ENCODE results near the gene CHCHD10. TPM values are rescaled to one million over a fixed set of nuclear protein-coding genes. Genes with fewer than 3 reads are reported as not detected.

CHCHD10 gene
- total RNA-seq, 8 experiments from 2014 or later: 35.7 to 201 (median 54.1) TPM

- no peak overlapping the region for H3K4me3 ChIP-seq
- no peak overlapping the region for H3K27ac ChIP-seq
- WGBS, 10 experiments: 67 to 100% (median 80%) methylated on average over 1 to 2 of the region's 15 CpGs; no CpG with 5 or more reads in 7 of the 10 experiments
- peaks cover 15 to 21% of the 10 kb centered on the region in 2 donors for H3K4me1 ChIP-seq (replicated peaks in 1 of 2)
- ATAC-seq (replicated peaks in 6 of 8): no peak
- in situ Hi-C loops (cut with MboI; ENCODE audit: low pct_unique_long_range_greater_than_20kb in 2 of 9, low sequenced_read_pairs in 9 of 9, unreplicated experiment in 9 of 9): no loop called here
These were observed 15.7 kb upstream of the CHCHD10 start for GRCh38 chr22:23783265-23784150.

DNA sequence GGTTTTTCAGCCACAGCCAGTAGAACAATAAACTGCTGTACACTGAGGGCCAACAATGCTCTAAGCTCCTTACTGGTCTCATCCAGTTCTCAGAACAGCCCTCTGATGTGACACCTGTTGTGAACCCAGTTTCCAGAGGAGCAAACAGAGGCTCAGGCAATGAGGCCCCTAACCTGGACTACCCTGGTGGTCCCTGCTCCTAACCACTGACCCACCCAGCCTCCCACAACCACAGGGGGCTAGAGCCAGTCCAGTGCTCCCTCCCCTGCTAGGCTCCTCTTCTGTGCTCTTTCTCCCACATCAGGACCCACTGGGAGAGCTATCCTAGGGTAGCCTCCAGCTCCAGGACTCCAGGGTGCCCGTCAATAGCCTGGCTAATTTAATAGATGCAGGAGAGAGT, 14.9 kb upstream of the CHCHD10 start:
- Histone ChIP-seq H3K4me1 (replicated peaks in 1 of 2) (peaks cover 8 to 15% of the 10 kb centered on the region in 2 donors), H3K4me3 (no peak overlapping the region), H3K27ac (no peak overlapping the region)
- ATAC-seq (replicated peaks in 6 of 8): no peak
- WGBS, 10 experiments: no CpG with 5 or more reads among the region's 1 CpG
- in situ Hi-C loops (cut with MboI; ENCODE audit: low pct_unique_long_range_greater_than_20kb in 2 of 9, low sequenced_read_pairs in 9 of 9, unreplicated experiment in 9 of 9): no loop called here

DNA sequence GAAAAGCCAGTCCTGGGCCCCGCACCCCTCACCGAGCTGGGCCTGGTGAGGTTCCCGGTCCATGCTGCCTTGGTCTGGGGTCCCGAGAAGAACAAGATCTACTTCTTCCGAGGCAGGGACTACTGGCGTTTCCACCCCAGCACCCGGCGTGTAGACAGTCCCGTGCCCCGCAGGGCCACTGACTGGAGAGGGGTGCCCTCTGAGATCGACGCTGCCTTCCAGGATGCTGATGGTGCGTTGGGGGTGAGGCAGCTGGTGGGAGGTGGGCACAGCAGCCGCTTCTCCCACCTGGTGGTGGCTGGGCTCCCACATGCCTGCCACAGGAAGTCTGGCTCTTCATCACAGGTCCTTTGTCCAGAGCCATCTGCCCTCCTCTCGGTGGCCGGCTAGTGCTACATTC, 14.5 kb upstream of the CHCHD10 start:
- H3K4me3 ChIP-seq: no peak overlapping the region
- H3K27ac ChIP-seq: no peak overlapping the region
- in situ Hi-C loops (cut with MboI; ENCODE audit: low pct_unique_long_range_greater_than_20kb in 2 of 9, low sequenced_read_pairs in 9 of 9, unreplicated experiment in 9 of 9): no loop called here
- no peak for ATAC-seq (replicated peaks in 6 of 8)
- 93 to 100% (median 100%) methylated on average over 1 to 3 of the region's 16 CpGs; no CpG with 5 or more reads in 7 of the 10 experiments for whole genome bisulfite sequencing, 10 experiments
- H3K4me1 ChIP-seq (replicated peaks in 1 of 2): peaks cover 8 to 15% of the 10 kb centered on the region in 2 donors

DNA sequence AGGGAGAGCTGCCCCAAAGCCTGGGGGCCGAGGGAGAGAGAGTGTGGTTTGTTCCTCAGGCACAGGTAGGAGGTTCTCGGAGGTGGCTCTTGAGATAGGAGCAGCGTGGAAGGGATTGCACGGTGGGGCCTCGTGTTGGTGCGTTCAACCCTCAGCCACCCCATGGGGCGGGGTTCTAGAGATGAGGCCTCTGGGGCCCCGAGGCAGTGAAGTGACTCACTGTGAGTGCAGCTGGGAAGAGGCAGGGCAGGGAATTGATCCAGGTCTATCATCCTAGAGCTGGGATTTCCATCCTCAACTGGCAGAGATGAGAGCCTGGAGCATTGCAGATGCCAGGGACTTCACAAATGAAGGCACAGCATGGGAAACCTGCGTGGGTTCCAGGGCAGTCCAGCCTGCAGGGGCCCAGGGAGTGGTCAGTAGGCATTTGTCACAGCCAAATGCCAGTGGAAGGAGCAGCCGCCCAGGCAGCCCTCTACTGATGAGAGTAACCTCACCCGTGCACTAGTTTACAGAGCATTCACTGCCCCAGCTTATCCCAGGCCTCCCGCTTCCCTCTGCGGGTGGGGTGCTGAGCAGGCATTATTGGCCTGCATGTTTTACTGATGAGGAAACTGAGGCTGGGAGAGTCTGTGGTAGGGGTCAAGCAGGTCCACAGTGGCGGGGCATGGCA, 13.9 kb upstream of the CHCHD10 start:
- in situ Hi-C loops (cut with MboI; ENCODE audit: low pct_unique_long_range_greater_than_20kb in 2 of 9, low sequenced_read_pairs in 9 of 9, unreplicated experiment in 9 of 9): no loop called here
- 0 to 92% (median 20%) methylated on average over 1 to 7 of the region's 14 CpGs; no CpG with 5 or more reads in 3 of the 10 experiments for WGBS, 10 experiments
- no peak overlapping the region for H3K4me3 ChIP-seq
- ATAC-seq (replicated peaks in 6 of 8): peak; percentile 21 to 97 (median 42)
- peaks cover 8 to 15% of the 10 kb centered on the region in 2 donors for H3K4me1 ChIP-seq (replicated peaks in 1 of 2)
- H3K27ac ChIP-seq: no peak overlapping the region

DNA sequence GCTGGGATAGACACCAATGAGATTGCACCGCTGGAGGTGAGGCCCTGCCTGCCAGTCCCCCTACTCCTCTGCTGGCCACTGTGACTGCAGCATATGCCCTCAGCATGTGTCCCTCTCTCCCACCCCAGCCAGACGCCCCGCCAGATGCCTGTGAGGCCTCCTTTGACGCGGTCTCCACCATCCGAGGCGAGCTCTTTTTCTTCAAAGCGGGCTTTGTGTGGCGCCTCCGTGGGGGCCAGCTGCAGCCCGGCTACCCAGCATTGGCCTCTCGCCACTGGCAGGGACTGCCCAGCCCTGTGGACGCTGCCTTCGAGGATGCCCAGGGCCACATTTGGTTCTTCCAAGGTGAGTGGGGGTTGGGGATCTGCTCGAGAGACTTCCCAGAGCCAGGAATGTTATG, 13.3 kb upstream of the CHCHD10 start:
- no peak overlapping the region for H3K27ac ChIP-seq
- peak in 5 of 8 experiments; percentile 21 to 53 (median 33) for ATAC-seq (replicated peaks in 6 of 8)
- 71 to 86% methylated on average over 3 to 10 of the region's 15 CpGs; no CpG with 5 or more reads in 8 of the 10 experiments for WGBS, 10 experiments
- no peak overlapping the region for H3K4me3 ChIP-seq
- peaks cover 4 to 10% of the 10 kb centered on the region in 2 donors for H3K4me1 ChIP-seq (replicated peaks in 1 of 2)
- in situ Hi-C loops (cut with MboI; ENCODE audit: low pct_unique_long_range_greater_than_20kb in 2 of 9, low sequenced_read_pairs in 9 of 9, unreplicated experiment in 9 of 9): no loop called here

GRCh38 chr22:23780146-23780748, 12.5 kb upstream of the CHCHD10 start:
- in situ Hi-C loops (cut with MboI; ENCODE audit: low pct_unique_long_range_greater_than_20kb in 2 of 9, low sequenced_read_pairs in 9 of 9, unreplicated experiment in 9 of 9): no loop called here

DNA sequence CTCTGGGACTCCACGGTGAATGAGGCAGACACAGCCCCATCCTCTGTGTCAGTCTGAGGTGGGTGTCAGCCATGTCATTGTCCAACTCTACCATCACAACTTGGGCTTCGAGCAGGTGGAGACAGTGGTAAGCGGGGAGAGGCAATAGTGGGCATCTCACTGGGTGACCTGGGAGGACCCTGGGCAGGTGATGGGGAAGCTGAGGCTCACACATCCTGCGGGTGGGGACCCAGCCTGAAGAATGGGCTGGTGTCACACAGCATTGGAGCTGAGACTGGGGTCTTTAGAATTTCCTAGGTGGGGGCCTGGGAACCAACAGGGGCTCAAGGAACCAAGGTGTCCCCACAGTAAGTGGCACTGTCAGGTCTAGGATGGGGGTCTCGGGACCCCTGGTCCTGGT, 12.0 kb upstream of the CHCHD10 start:
- H3K27ac ChIP-seq: no peak overlapping the region
- 67 to 100% (median 76%) methylated on average over 1 to 3 of the region's 5 CpGs; no CpG with 5 or more reads in 7 of the 10 experiments for WGBS, 10 experiments
- ATAC-seq (replicated peaks in 6 of 8): no peak
- H3K4me1 ChIP-seq (replicated peaks in 1 of 2): peaks cover 4 to 10% of the 10 kb centered on the region in 2 donors
- in situ Hi-C loops (cut with MboI; ENCODE audit: low pct_unique_long_range_greater_than_20kb in 2 of 9, low sequenced_read_pairs in 9 of 9, unreplicated experiment in 9 of 9): no loop called here
- H3K4me3 ChIP-seq: no peak overlapping the region

More at GRCh38 chr22:23780146-23780748, 12.5 kb upstream of the CHCHD10 start:
- H3K4me1 ChIP-seq (replicated peaks in 1 of 2): peaks cover 4 to 10% of the 10 kb centered on the region in 2 donors
- no peak for ATAC-seq (replicated peaks in 6 of 8)
- H3K4me3 ChIP-seq: no peak overlapping the region
- H3K27ac ChIP-seq: no peak overlapping the region
- 90 to 100% (median 92%) methylated on average over 2 to 4 of the region's 20 CpGs; no CpG with 5 or more reads in 7 of the 10 experiments for WGBS, 10 experiments

DNA sequence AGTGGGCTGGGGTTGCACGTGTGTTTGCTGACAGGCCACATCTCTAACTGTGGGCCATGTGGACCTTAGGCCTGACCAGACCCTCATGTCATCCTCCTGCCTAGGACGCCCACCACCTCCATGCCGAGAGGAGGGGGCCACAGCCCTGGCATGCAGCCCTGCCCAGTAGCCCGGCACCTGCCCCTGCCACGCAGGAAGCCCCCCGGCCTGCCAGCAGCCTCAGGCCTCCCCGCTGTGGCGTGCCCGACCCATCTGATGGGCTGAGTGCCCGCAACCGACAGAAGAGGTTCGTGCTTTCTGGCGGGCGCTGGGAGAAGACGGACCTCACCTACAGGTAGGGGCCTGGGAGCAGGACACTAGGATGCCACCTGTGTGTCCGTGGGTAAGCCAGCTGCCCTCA, 11.3 kb upstream of the CHCHD10 start:
- ATAC-seq (replicated peaks in 6 of 8): no peak
- WGBS, 10 experiments: 74 to 100% (median 88%) methylated on average over 2 to 5 of the region's 16 CpGs; no CpG with 5 or more reads in 7 of the 10 experiments
- in situ Hi-C loops (cut with MboI; ENCODE audit: low pct_unique_long_range_greater_than_20kb in 2 of 9, low sequenced_read_pairs in 9 of 9, unreplicated experiment in 9 of 9): no loop called here
- H3K4me1 ChIP-seq (replicated peaks in 1 of 2): peaks cover 4 to 10% of the 10 kb centered on the region in 2 donors
- H3K27ac ChIP-seq: no peak overlapping the region
- no peak overlapping the region for H3K4me3 ChIP-seq

- Histone ChIP-seq H3K4me1 (replicated peaks in 1 of 2) (peaks cover 4 to 12% of the 10 kb centered on the region in 2 donors), H3K4me3 (no peak overlapping the region), H3K27ac (no peak overlapping the region)
- in situ Hi-C loops (cut with MboI; ENCODE audit: low pct_unique_long_range_greater_than_20kb in 2 of 9, low sequenced_read_pairs in 9 of 9, unreplicated experiment in 9 of 9): no loop called here
- ATAC-seq (replicated peaks in 6 of 8): no peak
- 80 to 100% (median 92%) methylated on average over 1 to 2 of the region's 3 CpGs; no CpG with 5 or more reads in 7 of the 10 experiments for WGBS, 10 experiments
These were observed 10.8 kb upstream of the CHCHD10 start for GRCh38 chr22:23778577-23778900.

DNA sequence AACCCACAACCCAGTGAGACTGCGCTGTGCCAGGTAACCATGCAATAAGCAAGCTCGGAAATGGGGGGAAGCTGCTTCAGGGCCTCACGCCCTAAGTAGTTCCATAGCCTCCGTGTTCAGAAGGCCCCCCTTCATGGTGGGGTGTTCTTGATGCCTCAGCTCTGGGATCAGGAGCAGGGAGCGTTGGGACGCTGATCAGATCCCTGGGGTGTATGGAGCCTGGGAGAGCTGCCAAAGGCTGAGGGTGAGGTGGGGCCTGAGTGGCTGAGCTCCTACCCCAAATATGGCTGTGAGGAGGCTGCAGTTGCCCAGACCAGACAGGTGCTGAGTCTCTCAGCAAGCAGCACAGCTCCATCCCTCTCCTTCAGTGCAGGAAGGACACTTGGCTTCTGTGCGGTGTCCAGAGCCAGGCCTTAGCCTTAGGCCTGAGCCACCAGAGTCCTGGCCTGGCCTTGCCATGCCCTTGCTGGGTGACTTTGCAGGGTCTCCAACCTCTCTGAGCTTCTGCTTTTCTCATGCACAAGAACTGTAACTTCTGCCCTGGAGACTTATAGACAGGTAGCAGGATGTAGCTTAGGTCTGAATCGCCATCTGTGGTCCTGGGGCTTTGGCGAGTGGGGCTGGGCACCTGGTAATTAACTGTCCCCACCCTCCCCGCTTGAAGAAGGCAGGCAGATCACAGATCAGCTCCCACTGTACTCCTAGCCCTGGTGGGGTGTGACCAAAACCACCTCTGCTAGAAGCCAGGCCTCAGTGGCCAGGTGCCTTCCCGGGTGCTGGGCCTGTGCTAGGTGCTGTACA, 10.2 kb upstream of the CHCHD10 start:
- in situ Hi-C loops (cut with MboI; ENCODE audit: low pct_unique_long_range_greater_than_20kb in 2 of 9, low sequenced_read_pairs in 9 of 9, unreplicated experiment in 9 of 9): no loop called here
- ATAC-seq (replicated peaks in 6 of 8): no peak
- Histone ChIP-seq H3K4me1 (replicated peaks in 1 of 2) (peaks cover 4 to 17% of the 10 kb centered on the region in 2 donors), H3K4me3 (no peak overlapping the region), H3K27ac (no peak overlapping the region)
- WGBS, 10 experiments: 80 to 94% (median 89%) methylated on average over 2 to 6 of the region's 11 CpGs; no CpG with 5 or more reads in 4 of the 10 experiments

GRCh38 chr22:23775779-23776375, 8.1 kb upstream of the CHCHD10 start:
- no peak for ATAC-seq (replicated peaks in 6 of 8)
- Histone ChIP-seq H3K4me3 (no peak overlapping the region), H3K27ac (no peak overlapping the region), H3K4me1 (replicated peaks in 1 of 2) (peaks cover 5 to 19% of the 10 kb centered on the region in 2 donors)
- in situ Hi-C loops (cut with MboI; ENCODE audit: low pct_unique_long_range_greater_than_20kb in 2 of 9, low sequenced_read_pairs in 9 of 9, unreplicated experiment in 9 of 9): no loop called here
- WGBS, 10 experiments: 17 to 100% (median 60%) methylated on average over 1 to 2 of the region's 3 CpGs; no CpG with 5 or more reads in 4 of the 10 experiments

DNA sequence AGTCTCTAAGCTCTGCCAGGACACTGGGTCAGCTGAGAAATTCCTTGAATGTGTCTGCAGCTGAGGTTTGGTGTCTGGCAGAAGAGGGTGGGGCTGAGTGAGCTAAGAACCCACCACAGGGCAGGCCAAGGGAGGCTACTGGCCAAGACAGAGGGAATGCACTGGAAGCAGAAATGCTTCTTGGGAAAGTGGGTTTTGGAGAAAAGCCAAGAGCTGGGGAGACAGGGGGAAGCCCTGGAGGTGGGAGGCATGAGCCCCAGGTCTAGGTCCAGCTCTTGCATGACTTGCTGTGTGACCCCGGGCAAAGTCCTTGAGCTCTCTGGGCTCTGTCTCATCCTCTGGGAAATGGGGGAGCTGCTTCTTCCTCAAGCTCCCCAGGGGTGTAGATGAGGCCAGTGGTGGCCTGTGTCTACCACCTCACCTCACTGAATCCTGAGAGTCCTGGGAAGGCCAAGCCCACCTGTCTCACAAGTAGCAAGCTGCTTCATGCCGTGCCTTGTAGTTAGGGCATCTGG, 7.2 kb upstream of the CHCHD10 start:
- Histone ChIP-seq H3K27ac (no peak overlapping the region), H3K4me1 (replicated peaks in 1 of 2) (peaks cover 5 to 18% of the 10 kb centered on the region in 2 donors), H3K4me3 (no peak overlapping the region)
- 40 to 100% (median 67%) methylated on average over 1 to 2 of the region's 2 CpGs; no CpG with 5 or more reads in 5 of the 10 experiments for WGBS, 10 experiments
- peak in 4 of 8 experiments; percentile 5 to 57 (median 46) for ATAC-seq (replicated peaks in 6 of 8)
- in situ Hi-C loops (cut with MboI; ENCODE audit: low pct_unique_long_range_greater_than_20kb in 2 of 9, low sequenced_read_pairs in 9 of 9, unreplicated experiment in 9 of 9): no loop called here

All from motor neuron (in vitro differentiated cells).